CD4-positive, CD25-positive, alpha-beta regulatory T cell (primary cell): Measurements from ENCODE around the gene CRKL. TPM values are rescaled to one million over a fixed set of nuclear protein-coding genes. Genes with fewer than 3 reads are reported as not detected.
A peak's percentile ranks its signal among the peaks of the same experiment; 100 is the strongest.

Source experiments
- ATAC-seq, 2 donors: fragments of 150-1000 bp; cut with Tn5 transposase; one replicate each; pipeline ENCODE4 v1.10.0; 2021; ENCODE audit warnings: low read depth in 2 of 2, moderate number of reproducible peaks in 2 of 2, moderate library complexity in 1 of 2
- DNase-seq, 3 donors: peaks; one replicate each; pipeline versions ENCODE4 v3.0.0 to v3.0.0-alpha.2; 2012 to 2022; ENCODE audit warnings: mixed read lengths in 1 of 3
- H3K27ac ChIP-seq: one replicate; pipeline ENCODE4 v1.7.0; 2013; ENCODE audit warnings: mild to moderate bottlenecking, low read length; ENCODE audit not compliant: insufficient read depth, poor library complexity, severe bottlenecking
- H3K27me3 ChIP-seq: one replicate; pipeline ENCODE4 v1.7.0; 2013; ENCODE audit warnings: low read length; ENCODE audit not compliant: control insufficient read depth, insufficient read depth
- H3K36me3 ChIP-seq: one replicate; pipeline ENCODE4 v1.7.0; 2013; ENCODE audit warnings: mild to moderate bottlenecking, low read length, moderate library complexity; ENCODE audit not compliant: control insufficient read depth, insufficient read depth
- H3K4me1 ChIP-seq: 2 replicates; pipeline ENCODE4 v1.7.0; 2013; ENCODE audit warnings: mild to moderate bottlenecking, low read length; ENCODE audit not compliant: insufficient read depth, control insufficient read depth, poor library complexity, severe bottlenecking
- H3K4me3 ChIP-seq: one replicate; pipeline ENCODE4 v1.7.0; 2013; ENCODE audit warnings: low read depth, mild to moderate bottlenecking, low read length, moderate library complexity
- H3K9me3 ChIP-seq, 2 experiments: 1 replicate in 1 of 2; 2 replicates in 1 of 2; pipeline ENCODE4 v1.7.0; 2013; ENCODE audit warnings: low read length in 2 of 2, mild to moderate bottlenecking in 1 of 2, moderate library complexity in 1 of 2; ENCODE audit not compliant: control insufficient read depth in 2 of 2
- H3K27ac Mint-ChIP-seq, 3 donors: one replicate each; pipeline ENCODE4 v1.8.0; 2020 to 2022; ENCODE audit warnings: mild to moderate bottlenecking in 3 of 3, mixed read lengths in 3 of 3, moderate library complexity in 2 of 3
- H3K27me3 Mint-ChIP-seq: one replicate; pipeline ENCODE4 v1.8.0; 2022; ENCODE audit warnings: mild to moderate bottlenecking, mixed read lengths
- H3K36me3 Mint-ChIP-seq: one replicate; pipeline ENCODE4 v1.8.0; 2020; ENCODE audit warnings: mixed read lengths
- H3K4me1 Mint-ChIP-seq, 4 donors: one replicate each; pipeline ENCODE4 v1.8.0; 2020 to 2022; ENCODE audit warnings: mixed read lengths in 4 of 4, mild to moderate bottlenecking in 1 of 4
- H3K4me3 Mint-ChIP-seq, 4 donors: one replicate each; pipeline ENCODE4 v1.8.0; 2020 to 2022; ENCODE audit warnings: mild to moderate bottlenecking in 4 of 4, mixed read lengths in 4 of 4, moderate library complexity in 3 of 4
- H3K9me3 Mint-ChIP-seq, 7 donors: one replicate each; pipeline ENCODE4 v1.8.0; 2020 to 2022; ENCODE audit warnings: mixed read lengths in 7 of 7, mild to moderate bottlenecking in 3 of 7, moderate library complexity in 2 of 7
- polyA plus RNA-seq, 4 donors: library from polyadenylated mRNA; unstranded; fragments of 300-500 nt; fragmentation: Illumina TruSeq; gene quantifications; one replicate each; pipeline ENCODE4 v1.2.3, GENCODE V29; 2021
- total RNA-seq: library from RNA; stranded (reverse); gene quantifications from one replicate; pipeline ENCODE4 v1.2.3, GENCODE V29; 2022

The CRKL gene
- total and polyA plus RNA-seq, 5 donors from 2014 or later = 41.7 to 61.4 (median 53.1) TPM

- Histone ChIP-seq H3K27me3 (no peaks in the 10 kb centered on the region), H3K27ac (no peak overlapping the region), H3K4me3 (no peak overlapping the region), H3K4me1 (peaks cover 21% of the 10 kb centered on the region), H3K9me3 (no peaks in the 10 kb centered on the region), H3K36me3 (peaks cover 30% of the 10 kb centered on the region)
- ATAC-seq = no peak
- peaks cover 42 to 72% (median 55%) of the 10 kb centered on the region in 4 donors for H3K4me1 Mint-ChIP-seq
- peak overlapping the region; percentile 73 to 91 (median 79) for H3K27ac Mint-ChIP-seq
- H3K9me3 Mint-ChIP-seq = no peaks in the 10 kb centered on the region
- no peaks in the 10 kb centered on the region for H3K27me3 Mint-ChIP-seq
- DNase-seq = no peak
- H3K4me3 Mint-ChIP-seq = peak overlapping the region in 2 of 4 donors; percentile 22 to 58
- peaks cover 22% of the 10 kb centered on the region for H3K36me3 Mint-ChIP-seq
Observed at GRCh38 chr22:20946080-20946986, 29.1 kb downstream of the CRKL start.

DNA sequence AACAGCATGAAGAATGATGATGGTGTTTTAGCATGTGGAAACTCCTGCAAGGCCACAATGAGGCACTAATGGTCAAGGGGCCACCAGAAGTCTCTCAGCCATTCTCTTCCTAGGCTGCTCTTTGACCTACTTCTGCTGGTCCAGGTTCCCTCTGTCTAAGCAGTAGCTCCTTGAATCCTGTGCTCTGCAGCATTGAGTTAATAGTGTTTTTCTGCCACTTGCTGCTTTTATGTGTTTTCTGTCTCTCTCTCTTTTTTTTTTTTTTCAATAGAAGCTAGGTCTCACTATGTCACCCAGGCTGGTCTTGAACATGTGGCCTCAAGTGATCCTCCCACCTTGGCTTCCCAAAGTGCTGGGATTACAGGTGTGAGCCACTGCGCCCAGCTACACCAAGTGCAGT, 29.8 kb downstream of the CRKL start:
- Histone ChIP-seq H3K36me3 (peaks cover 36% of the 10 kb centered on the region), H3K27me3 (no peaks in the 10 kb centered on the region), H3K9me3 (no peaks in the 10 kb centered on the region), H3K27ac (no peak overlapping the region), H3K4me1 (peaks cover 17% of the 10 kb centered on the region), H3K4me3 (no peak overlapping the region)
- H3K27me3 Mint-ChIP-seq = no peaks in the 10 kb centered on the region
- H3K4me1 Mint-ChIP-seq = peaks cover 39 to 67% (median 50%) of the 10 kb centered on the region in 4 donors
- ATAC-seq = no peak
- no peak overlapping the region for H3K4me3 Mint-ChIP-seq
- H3K27ac Mint-ChIP-seq = peak overlapping the region in 2 of 3 donors; percentile 73 to 79
- H3K9me3 Mint-ChIP-seq = no peaks in the 10 kb centered on the region
- no peak for DNase-seq
- peaks cover 22% of the 10 kb centered on the region for H3K36me3 Mint-ChIP-seq

- Histone ChIP-seq H3K27ac (no peak overlapping the region), H3K4me1 (peaks cover 17% of the 10 kb centered on the region), H3K27me3 (no peaks in the 10 kb centered on the region), H3K36me3 (peaks cover 51% of the 10 kb centered on the region), H3K9me3 (no peaks in the 10 kb centered on the region), H3K4me3 (no peak overlapping the region)
- Mint-ChIP-seq H3K4me1 (peaks cover 28 to 52% (median 38%) of the 10 kb centered on the region in 4 donors), H3K4me3 (no peak overlapping the region), H3K27me3 (no peaks in the 10 kb centered on the region), H3K27ac (peak overlapping the region in 2 of 3 donors; percentile 10 to 29), H3K9me3 (no peaks in the 10 kb centered on the region), H3K36me3 (peaks cover 19% of the 10 kb centered on the region)
- no peak for DNase-seq
- ATAC-seq = no peak
Observed at GRCh38 chr22:20948450-20948849, 31.2 kb downstream of the CRKL start.

DNA sequence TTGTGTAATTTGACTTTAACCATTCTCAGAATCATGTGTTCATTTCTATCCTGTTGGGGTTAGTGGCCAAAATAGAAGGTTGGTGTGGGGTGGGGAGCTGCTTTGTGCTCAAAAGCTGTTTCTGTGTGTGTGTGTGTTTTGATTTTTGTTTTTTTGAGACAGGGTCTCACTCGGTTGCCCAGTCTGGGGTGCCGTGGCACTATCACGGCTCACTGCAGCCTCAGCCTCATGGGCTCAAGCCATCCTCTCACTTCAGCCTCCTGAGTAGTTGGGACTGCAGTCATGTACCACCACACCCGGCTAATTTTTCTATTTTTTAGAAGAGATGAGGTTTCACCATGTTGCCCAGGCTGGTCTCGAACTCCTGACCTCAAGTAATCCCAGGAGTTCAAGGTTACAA, 31.8 kb downstream of the CRKL start:
- Histone ChIP-seq H3K4me1 (peaks cover 15% of the 10 kb centered on the region), H3K4me3 (no peak overlapping the region), H3K27me3 (no peaks in the 10 kb centered on the region), H3K9me3 (no peaks in the 10 kb centered on the region), H3K36me3 (peaks cover 55% of the 10 kb centered on the region), H3K27ac (no peak overlapping the region)
- Mint-ChIP-seq H3K36me3 (peaks cover 25% of the 10 kb centered on the region), H3K4me3 (no peak overlapping the region), H3K27me3 (no peaks in the 10 kb centered on the region), H3K9me3 (no peaks in the 10 kb centered on the region), H3K4me1 (peaks cover 23 to 47% (median 33%) of the 10 kb centered on the region in 4 donors), H3K27ac (no peak overlapping the region)
- no peak for ATAC-seq
- no peak for DNase-seq

DNA sequence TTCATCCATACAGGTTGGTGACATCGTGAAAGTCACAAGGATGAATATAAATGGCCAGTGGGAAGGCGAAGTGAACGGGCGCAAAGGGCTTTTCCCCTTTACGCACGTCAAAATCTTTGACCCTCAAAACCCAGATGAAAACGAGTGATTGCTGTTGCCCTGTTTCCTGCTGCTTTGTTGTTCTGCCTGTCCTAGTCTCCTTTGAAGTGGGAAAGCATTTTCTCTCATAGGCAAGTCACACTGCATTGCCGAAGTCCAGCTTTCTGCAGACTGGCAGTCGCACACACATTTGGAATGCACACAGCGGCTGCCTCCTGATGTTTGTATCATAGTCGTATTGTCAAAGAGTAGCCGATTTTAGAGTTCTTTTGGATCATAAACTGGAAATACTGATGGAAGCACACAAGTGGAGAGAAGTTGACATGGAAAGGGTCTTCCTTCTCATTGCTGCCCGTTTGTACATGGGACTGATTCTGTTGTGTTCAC, 32.5 kb downstream of the CRKL start:
- H3K4me3 Mint-ChIP-seq = no peak overlapping the region

DNA sequence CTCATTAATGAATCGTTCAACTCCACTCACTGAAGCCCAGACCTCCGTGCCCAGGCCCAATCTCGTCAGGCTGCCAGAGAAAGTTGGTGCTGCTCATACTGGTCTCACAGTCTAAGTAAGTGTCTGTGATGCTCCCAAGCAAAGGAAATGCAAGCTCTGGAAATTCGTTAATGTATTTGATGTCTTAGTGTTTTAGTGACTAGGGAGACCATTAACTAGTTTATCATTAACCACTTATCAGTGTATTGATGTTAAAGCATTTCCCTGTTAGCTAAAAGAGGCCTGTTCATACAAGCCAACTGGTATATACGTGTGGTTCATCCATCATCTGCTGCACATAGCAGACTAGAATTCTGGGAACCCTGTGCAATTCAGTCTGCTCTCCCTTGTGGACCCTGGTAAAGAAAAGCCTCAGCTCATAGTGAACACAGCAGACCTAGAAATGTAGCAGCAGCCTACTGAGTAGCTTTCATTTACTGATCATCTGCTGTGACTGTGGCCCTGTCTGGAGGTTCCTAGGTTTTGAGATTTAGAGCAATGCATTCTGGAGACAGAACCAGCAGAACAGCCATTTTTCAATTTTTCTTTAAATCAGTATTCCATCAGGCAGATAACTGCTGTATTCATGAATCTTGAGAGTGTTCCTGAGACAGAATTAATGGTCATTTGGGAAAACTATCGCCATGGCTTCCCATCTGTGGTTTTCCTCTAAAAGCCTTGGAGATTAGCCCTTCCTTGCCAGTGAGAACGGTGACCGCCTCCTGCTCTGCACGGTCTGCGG, 34.1 kb downstream of the CRKL start:
- no peaks in the 10 kb centered on the region for H3K4me1 ChIP-seq
- ATAC-seq = no peak
- peaks cover 55% of the 10 kb centered on the region for H3K36me3 ChIP-seq
- peaks cover 3% of the 10 kb centered on the region for H3K27me3 Mint-ChIP-seq
- DNase-seq = no peak
- H3K4me3 ChIP-seq = no peak overlapping the region
- no peak overlapping the region for H3K27ac Mint-ChIP-seq
- no peaks in the 10 kb centered on the region for H3K9me3 Mint-ChIP-seq
- no peaks in the 10 kb centered on the region for H3K9me3 ChIP-seq
- no peaks in the 10 kb centered on the region for H3K27me3 ChIP-seq
- H3K4me1 Mint-ChIP-seq = peaks cover 9 to 29% (median 21%) of the 10 kb centered on the region in 4 donors
- no peak overlapping the region for H3K27ac ChIP-seq
- peak overlapping the region in 1 of 4 donors; percentile 79 for H3K4me3 Mint-ChIP-seq
- H3K36me3 Mint-ChIP-seq = peaks cover 19% of the 10 kb centered on the region

More for the DNA sequence above, 32.5 kb downstream of the CRKL start:
- H3K4me1 Mint-ChIP-seq = peaks cover 23 to 44% (median 33%) of the 10 kb centered on the region in 4 donors
- H3K36me3 Mint-ChIP-seq = peaks cover 25% of the 10 kb centered on the region
- H3K9me3 Mint-ChIP-seq = no peaks in the 10 kb centered on the region
- no peak overlapping the region for H3K4me3 ChIP-seq
- H3K27me3 ChIP-seq = no peaks in the 10 kb centered on the region
- ATAC-seq = no peak
- peaks cover 58% of the 10 kb centered on the region for H3K36me3 ChIP-seq
- peaks cover 7% of the 10 kb centered on the region for H3K4me1 ChIP-seq
- H3K27ac Mint-ChIP-seq = peak overlapping the region in 1 of 3 donors; percentile 67
- H3K27me3 Mint-ChIP-seq = no peaks in the 10 kb centered on the region
- H3K27ac ChIP-seq = no peak overlapping the region
- DNase-seq = no peak
- H3K9me3 ChIP-seq = no peaks in the 10 kb centered on the region

DNA sequence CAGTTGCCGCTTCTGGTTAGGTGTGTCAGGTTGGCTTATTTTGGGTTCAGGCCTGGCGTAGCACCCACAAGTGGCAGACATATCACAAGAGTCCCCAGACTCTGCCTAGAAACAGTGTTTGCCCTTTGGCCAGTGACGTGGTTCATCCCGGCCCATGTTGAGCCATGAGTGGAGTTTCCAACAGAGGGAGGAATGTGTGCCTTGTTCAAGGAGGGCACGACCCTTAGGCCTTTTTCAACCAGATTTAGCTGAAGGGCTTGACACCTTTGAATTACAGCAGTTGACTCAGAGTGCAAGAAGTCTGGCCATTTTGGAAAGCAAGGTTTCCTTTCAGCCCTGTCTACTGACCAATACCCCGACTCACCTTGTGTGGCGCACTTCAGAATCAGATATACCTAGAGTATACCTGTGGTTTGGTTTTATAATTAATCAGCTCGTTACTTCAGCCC, 34.7 kb downstream of the CRKL start:
- Mint-ChIP-seq H3K36me3 (peaks cover 15% of the 10 kb centered on the region), H3K9me3 (no peaks in the 10 kb centered on the region), H3K27ac (no peak overlapping the region), H3K4me1 (peaks cover 5 to 27% (median 15%) of the 10 kb centered on the region in 4 donors), H3K4me3 (no peak overlapping the region), H3K27me3 (peaks cover 6% of the 10 kb centered on the region)
- Histone ChIP-seq H3K27me3 (no peaks in the 10 kb centered on the region), H3K27ac (no peak overlapping the region), H3K36me3 (peaks cover 51% of the 10 kb centered on the region), H3K4me1 (peaks cover 4% of the 10 kb centered on the region), H3K9me3 (no peaks in the 10 kb centered on the region), H3K4me3 (no peak overlapping the region)
- no peak for DNase-seq
- ATAC-seq = no peak
